ENCODE data around the gene MINDY3.

MINDY3 gene

GRCh38 chr10:15795036-15795792 lies 65.1 kb downstream of the MINDY3 start:
- Histone ChIP-seq H3K9me3 (ENCODE audit: low read length) (peaks cover under 1% of the 10 kb centered on the region), H3K27me3 (ENCODE audit: insufficient read depth, low read length) (no peaks in the 10 kb centered on the region), H3K36me3 (ENCODE audit: insufficient read depth, low read length) (peaks cover 15% of the 10 kb centered on the region)

GRCh38 chr10:15794569-15794968 lies 65.7 kb downstream of the MINDY3 start:
- Histone ChIP-seq H3K36me3 (ENCODE audit: insufficient read depth, low read length) (peaks cover 15% of the 10 kb centered on the region), H3K9me3 (ENCODE audit: low read length) (no peaks in the 10 kb centered on the region), H3K27me3 (ENCODE audit: insufficient read depth, low read length) (no peaks in the 10 kb centered on the region), H3K4me3 (ENCODE audit: low read length) (no peak overlapping the region), H3K4me1 (ENCODE audit: insufficient read depth, low read length) (no peaks in the 10 kb centered on the region), H2AFZ (ENCODE audit: low read depth, low read length) (no peak overlapping the region)

More at GRCh38 chr10:15795036-15795792, 65.1 kb downstream of the MINDY3 start:
- H3K4me3 ChIP-seq (ENCODE audit: low read length), result no peak overlapping the region
- no peak overlapping the region for H2AFZ ChIP-seq (ENCODE audit: low read depth, low read length)
- no peaks in the 10 kb centered on the region for H3K4me1 ChIP-seq (ENCODE audit: insufficient read depth, low read length)

DNA sequence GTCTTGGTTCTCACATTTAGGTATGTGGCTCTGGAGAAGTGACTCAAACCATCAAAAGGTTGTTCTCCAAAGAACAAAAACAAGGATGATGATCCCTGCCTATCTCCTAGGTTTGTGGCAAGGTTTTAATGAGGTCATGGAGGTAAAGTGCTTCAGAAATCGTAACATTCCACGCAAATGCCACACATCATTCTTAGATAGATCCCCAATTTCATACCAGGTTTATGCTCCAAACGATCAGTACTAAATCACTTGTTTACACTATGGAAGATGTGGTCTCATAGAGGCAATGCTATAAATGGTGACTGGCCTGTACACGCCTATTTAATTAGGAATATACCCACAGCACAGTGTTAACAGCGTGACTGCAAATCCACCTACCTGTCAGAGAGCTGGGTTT lies 66.6 kb downstream of the MINDY3 start:
- H3K9me3 ChIP-seq (ENCODE audit: low read length), result no peaks in the 10 kb centered on the region
- no peak overlapping the region for H2AFZ ChIP-seq (ENCODE audit: low read depth, low read length)
- H3K27me3 ChIP-seq (ENCODE audit: insufficient read depth, low read length), result no peaks in the 10 kb centered on the region
- H3K36me3 ChIP-seq (ENCODE audit: insufficient read depth, low read length), result peaks cover 15% of the 10 kb centered on the region
- no peak overlapping the region for H3K4me3 ChIP-seq (ENCODE audit: low read length)
- no peaks in the 10 kb centered on the region for H3K4me1 ChIP-seq (ENCODE audit: insufficient read depth, low read length)

DNA sequence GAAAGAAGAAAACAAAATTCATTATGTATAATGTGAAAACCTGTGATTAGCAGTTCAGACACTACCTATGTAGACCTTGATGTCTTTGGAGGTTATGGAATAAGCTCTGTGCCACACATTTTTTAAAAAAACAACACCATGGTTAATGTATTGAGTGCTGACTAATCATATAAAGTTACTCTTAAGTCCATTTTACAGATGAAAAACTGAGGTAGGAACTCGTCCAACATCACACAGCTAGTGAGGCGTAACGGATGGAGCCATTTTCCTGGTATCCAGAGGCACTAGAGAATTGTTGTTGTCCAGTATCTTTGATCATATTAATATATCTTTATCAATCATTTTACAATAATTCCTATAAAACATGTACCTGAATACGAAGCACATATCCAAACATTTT lies 67.5 kb downstream of the MINDY3 start:
- H3K36me3 ChIP-seq (ENCODE audit: insufficient read depth, low read length), result peaks cover 21% of the 10 kb centered on the region
- no peaks in the 10 kb centered on the region for H3K4me1 ChIP-seq (ENCODE audit: insufficient read depth, low read length)
- no peak overlapping the region for H2AFZ ChIP-seq (ENCODE audit: low read depth, low read length)
- H3K9me3 ChIP-seq (ENCODE audit: low read length), result no peaks in the 10 kb centered on the region
- no peak overlapping the region for H3K4me3 ChIP-seq (ENCODE audit: low read length)
- no peaks in the 10 kb centered on the region for H3K27me3 ChIP-seq (ENCODE audit: insufficient read depth, low read length)

GRCh38 chr10:15791816-15792524 lies 68.3 kb downstream of the MINDY3 start:
- no peak overlapping the region for H3K4me3 ChIP-seq (ENCODE audit: low read length)

DNA sequence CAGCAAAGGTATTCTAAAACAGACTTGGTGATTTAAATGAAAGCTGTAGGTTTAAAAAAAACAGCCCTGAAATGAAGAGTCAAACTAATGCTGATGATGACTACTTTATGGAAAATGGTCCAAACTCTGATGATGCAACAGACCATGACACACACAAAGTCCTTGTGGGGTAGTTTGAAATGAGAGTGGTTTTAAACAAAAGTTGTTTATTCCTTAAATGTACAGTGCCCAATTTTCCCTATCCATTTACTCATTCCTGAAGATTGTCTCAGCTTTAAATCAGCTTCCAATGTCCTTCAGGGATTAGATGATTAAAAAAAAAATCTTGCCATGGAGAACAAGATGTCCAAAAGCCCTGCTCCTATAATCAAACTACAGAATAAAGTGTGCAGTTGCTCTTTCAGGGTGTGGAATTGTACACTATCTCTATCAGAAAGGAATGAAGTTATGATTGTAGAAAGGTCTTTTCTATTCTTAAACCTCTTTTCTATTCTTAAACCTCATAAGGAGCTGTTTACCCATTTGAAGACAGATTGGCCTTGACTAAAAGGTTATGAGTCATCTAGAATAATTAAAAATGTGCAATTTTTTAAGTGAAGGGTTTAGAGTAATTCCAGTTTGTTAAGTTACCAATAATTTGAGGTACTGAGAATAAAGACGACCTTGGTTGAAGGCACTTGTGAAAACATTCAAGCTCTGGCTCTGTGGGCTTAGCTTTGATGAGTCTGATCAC lies 70.3 kb downstream of the MINDY3 start:
- Histone ChIP-seq H3K36me3 (ENCODE audit: insufficient read depth, low read length) (peaks cover 32% of the 10 kb centered on the region), H3K4me1 (ENCODE audit: insufficient read depth, low read length) (no peaks in the 10 kb centered on the region), H3K4me3 (ENCODE audit: low read length) (no peak overlapping the region), H2AFZ (ENCODE audit: low read depth, low read length) (no peak overlapping the region), H3K9me3 (ENCODE audit: low read length) (no peaks in the 10 kb centered on the region), H3K27me3 (ENCODE audit: insufficient read depth, low read length) (no peaks in the 10 kb centered on the region)

More at GRCh38 chr10:15791816-15792524, 68.3 kb downstream of the MINDY3 start:
- no peaks in the 10 kb centered on the region for H3K27me3 ChIP-seq (ENCODE audit: insufficient read depth, low read length)
- H2AFZ ChIP-seq (ENCODE audit: low read depth, low read length), result no peak overlapping the region
- peaks cover 29% of the 10 kb centered on the region for H3K36me3 ChIP-seq (ENCODE audit: insufficient read depth, low read length)
- H3K9me3 ChIP-seq (ENCODE audit: low read length), result no peaks in the 10 kb centered on the region
- no peaks in the 10 kb centered on the region for H3K4me1 ChIP-seq (ENCODE audit: insufficient read depth, low read length)

DNA sequence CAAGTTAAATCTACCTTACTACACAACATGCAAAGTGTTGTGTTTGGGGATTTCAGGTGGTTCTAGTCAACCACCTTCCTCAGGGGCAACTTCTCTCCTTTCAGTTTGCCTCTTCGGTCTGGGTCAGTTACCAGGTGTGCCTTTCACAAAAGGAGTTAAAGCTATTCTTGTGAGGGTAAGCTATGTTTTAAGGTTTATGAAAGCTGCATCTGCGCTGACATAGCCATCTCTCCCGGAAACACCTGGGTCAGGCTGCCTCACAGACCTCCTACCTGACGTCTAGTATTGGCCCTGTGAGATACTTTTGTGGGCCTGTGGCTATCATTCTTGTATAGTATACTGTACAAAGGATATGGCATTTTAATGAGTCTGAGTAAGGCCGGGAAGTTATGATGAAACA lies 72.9 kb downstream of the MINDY3 start:
- H2AFZ ChIP-seq (ENCODE audit: low read depth, low read length), result no peak overlapping the region
- no peaks in the 10 kb centered on the region for H3K27me3 ChIP-seq (ENCODE audit: insufficient read depth, low read length)
- H3K4me1 ChIP-seq (ENCODE audit: insufficient read depth, low read length), result no peaks in the 10 kb centered on the region
- peaks cover 25% of the 10 kb centered on the region for H3K36me3 ChIP-seq (ENCODE audit: insufficient read depth, low read length)
- H3K9me3 ChIP-seq (ENCODE audit: low read length), result no peaks in the 10 kb centered on the region
- H3K4me3 ChIP-seq (ENCODE audit: low read length), result no peak overlapping the region

DNA sequence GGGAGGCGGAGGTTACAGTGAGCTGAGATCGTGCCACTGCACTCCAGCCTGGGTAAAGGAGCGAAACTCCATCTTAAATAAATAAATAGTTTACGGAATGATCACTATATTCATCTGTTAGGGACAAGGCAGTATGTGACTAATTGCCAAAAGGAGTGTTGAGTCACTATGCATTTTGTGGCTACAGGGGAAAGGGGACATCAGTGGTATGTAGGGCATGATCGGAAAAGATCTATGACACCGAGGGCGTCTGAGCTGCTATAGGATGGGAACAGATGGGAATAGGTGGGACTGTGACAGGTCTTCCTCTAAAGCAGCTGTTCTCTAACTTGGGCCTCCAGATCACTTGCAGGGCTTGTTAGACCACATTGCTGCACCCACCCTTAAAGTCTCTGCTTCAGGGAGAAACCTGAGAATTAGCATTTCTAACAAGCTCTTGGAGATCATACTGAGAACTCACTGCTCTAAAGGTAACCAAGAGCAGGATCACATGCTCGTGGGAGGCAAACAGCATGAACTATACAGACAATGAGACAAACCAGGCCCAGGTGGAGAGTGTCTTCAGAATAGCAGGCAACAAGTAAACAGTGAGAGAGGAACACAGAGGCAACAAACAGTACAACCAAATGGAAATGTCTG lies 75.5 kb downstream of the MINDY3 start:
- H2AFZ ChIP-seq (ENCODE audit: low read depth, low read length), result no peak overlapping the region
- H3K27me3 ChIP-seq (ENCODE audit: insufficient read depth, low read length), result no peaks in the 10 kb centered on the region
- peaks cover 37% of the 10 kb centered on the region for H3K36me3 ChIP-seq (ENCODE audit: insufficient read depth, low read length)
- H3K4me3 ChIP-seq (ENCODE audit: low read length), result no peak overlapping the region
- H3K9me3 ChIP-seq (ENCODE audit: low read length), result no peaks in the 10 kb centered on the region
- H3K4me1 ChIP-seq (ENCODE audit: insufficient read depth, low read length), result no peaks in the 10 kb centered on the region

DNA sequence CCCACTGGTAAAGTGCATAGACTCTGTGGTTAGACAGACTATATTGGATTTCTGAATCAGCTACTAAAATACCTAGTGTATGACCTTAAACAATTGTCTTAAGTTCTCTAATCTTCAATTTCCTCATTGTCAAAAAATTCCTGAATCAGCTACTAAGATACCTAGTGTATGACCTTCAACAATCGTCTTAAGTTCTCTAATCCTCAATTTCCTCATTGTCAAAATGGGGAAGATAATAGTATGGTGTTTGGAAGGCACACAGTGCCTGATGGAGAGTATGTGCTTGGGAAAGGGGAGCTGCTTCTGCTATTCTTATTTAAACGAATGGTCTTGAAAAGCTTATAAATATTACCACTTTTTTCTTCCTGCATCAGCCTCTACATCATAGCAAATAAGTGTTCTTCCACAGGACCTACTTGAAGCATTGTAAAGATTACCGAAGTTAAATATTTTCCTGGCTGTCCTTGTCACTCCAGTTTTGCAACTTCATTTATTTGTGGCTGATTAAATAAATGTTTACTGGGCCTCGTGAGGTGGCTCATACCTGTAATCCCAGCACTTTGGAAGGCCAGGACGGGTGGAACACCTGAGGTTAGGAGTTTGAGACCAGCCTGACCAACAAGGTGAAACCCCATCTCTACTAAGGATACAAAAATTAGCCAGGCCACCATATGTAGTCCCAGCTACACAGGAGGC lies 76.2 kb downstream of the MINDY3 start:
- no peaks in the 10 kb centered on the region for H3K9me3 ChIP-seq (ENCODE audit: low read length)
- no peaks in the 10 kb centered on the region for H3K4me1 ChIP-seq (ENCODE audit: insufficient read depth, low read length)
- no peak overlapping the region for H2AFZ ChIP-seq (ENCODE audit: low read depth, low read length)
- peaks cover 37% of the 10 kb centered on the region for H3K36me3 ChIP-seq (ENCODE audit: insufficient read depth, low read length)
- H3K27me3 ChIP-seq (ENCODE audit: insufficient read depth, low read length), result no peaks in the 10 kb centered on the region
- H3K4me3 ChIP-seq (ENCODE audit: low read length), result no peak overlapping the region

DNA sequence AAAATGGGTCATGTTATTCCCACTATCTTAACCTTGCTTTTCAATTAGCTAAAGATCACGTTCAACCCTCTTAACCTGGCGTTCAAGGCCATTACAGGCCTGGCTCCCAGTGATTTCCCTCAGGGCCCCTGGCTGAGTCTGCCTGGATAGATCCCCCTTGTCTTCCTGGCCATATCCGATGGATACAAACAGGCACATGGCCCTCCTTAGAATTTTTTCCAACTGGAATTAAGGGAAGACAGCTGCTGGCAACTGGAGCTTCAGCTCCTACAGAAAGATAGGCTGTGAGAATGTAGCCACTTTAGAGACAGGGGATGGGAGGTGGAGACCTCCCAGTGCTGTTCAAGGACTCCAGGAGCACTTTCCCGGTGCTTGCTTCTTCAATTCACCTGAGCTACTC lies 77.5 kb downstream of the MINDY3 start:
- H3K4me3 ChIP-seq (ENCODE audit: low read length), result no peak overlapping the region
- H3K9me3 ChIP-seq (ENCODE audit: low read length), result no peaks in the 10 kb centered on the region
- no peaks in the 10 kb centered on the region for H3K4me1 ChIP-seq (ENCODE audit: insufficient read depth, low read length)
- no peaks in the 10 kb centered on the region for H3K27me3 ChIP-seq (ENCODE audit: insufficient read depth, low read length)
- peaks cover 40% of the 10 kb centered on the region for H3K36me3 ChIP-seq (ENCODE audit: insufficient read depth, low read length)
- no peak overlapping the region for H2AFZ ChIP-seq (ENCODE audit: low read depth, low read length)

DNA sequence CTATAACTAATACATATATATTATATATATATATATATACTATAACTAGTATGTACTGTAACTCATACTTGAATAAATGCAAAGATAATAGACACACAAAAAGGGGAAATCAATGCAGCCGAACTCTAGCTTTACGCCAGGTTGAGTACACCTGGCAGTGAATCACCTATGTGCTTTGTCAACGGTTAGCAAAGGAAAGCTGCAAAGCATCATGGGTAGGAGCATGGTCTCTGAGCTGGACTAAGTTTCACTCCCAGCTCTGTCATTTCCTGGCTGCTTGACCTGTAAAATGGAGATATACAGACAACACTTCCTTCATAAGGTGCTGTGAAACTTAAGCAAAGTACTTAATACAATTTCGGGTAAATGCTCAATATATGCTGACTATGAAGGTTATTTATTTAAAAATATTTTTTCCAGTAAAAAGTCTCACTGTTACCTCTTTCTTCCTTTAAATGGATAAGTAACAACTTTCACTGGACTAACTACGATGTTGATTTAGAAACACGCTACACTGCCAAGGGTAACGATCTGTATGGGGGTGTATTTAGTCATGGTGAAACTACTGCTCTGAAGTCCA lies 78.8 kb downstream of the MINDY3 start:
- Histone ChIP-seq H3K27me3 (ENCODE audit: insufficient read depth, low read length) (no peaks in the 10 kb centered on the region), H2AFZ (ENCODE audit: low read depth, low read length) (no peak overlapping the region), H3K4me3 (ENCODE audit: low read length) (no peak overlapping the region), H3K4me1 (ENCODE audit: insufficient read depth, low read length) (no peaks in the 10 kb centered on the region), H3K36me3 (ENCODE audit: insufficient read depth, low read length) (peaks cover 36% of the 10 kb centered on the region), H3K9me3 (ENCODE audit: low read length) (no peaks in the 10 kb centered on the region)
